ENCODE results near the gene NMBR.

DNA sequence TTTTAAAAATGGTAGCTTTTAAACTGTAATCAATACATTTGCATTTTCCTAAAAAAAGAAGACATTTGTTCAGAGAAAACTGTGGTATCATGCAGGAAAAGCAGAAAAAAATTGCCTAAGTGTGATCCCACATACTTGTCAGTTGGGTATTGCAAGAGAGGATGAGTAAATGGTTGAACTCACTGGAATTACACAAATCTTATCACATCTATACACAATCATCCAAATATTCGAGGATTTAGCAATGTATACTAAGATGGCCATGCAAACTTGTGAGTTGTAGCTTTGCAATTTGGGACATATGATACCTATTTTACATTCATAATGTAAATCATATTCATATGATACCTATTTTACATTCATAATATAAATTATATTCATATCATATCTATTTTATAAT, 72.4 kb downstream of the NMBR start:
- TF ChIP-seq EZH2phosphoT487 (IDR thresholded peaks at IDR 0.05; ENCODE audit: insufficient read depth, low read depth) (no peak), EZH2 (IDR thresholded peaks at IDR 0.05; ENCODE audit: insufficient read depth, poor library complexity, severe bottlenecking) (no peak)
